Erythroblast (primary cell): ENCODE data around the gene ZMYND11.

ENCODE experiments used
- GATA1 ChIP-seq: IDR thresholded peaks from 2 replicates; pipeline ENCODE4 v1.6.1; 2011; ENCODE audit warnings: low read depth, mild to moderate bottlenecking, control low read depth, low read length, moderate library complexity
- POLR2A ChIP-seq: IDR thresholded peaks from 2 replicates; pipeline ENCODE4 v1.6.1; 2011; ENCODE audit warnings: mild to moderate bottlenecking, low read length

DNA sequence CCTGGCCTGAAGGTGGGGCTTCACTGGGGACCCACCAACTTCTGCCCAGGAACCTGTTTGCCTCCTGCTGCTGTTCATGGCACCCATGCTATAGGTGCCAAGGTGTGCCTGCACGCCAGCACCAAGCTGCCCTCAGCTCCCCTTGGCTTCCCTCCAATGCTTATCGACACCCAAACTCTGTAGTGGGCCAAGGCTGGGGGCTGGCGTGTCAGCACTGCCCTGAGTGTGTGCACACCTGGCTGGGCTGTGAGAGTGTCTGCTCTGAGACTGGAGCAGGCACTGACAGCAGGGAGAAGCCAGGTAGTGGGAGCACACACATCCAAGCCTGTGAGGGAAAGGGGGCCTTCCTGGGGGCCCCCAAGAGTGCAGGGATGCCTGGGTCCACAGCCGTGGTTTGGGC is 43.1 kb upstream of the ZMYND11 start:
- TF ChIP-seq POLR2A (no peak), GATA1 (no peak)
